Right ventricle myocardium inferior (tissue), 1 donor: Measurements from ENCODE around the gene EXOSC1. TPM values are rescaled to one million over a fixed set of nuclear protein-coding genes. Genes with fewer than 3 reads are reported as not detected.

ENCODE experiments used
- ATAC-seq: fragments of 200-7000 bp; cut with Tn5 transposase; one replicate; pipeline ENCODE4 v1.9.1; 2020; ENCODE audit warnings: mild to moderate bottlenecking, moderate library complexity
- DNase-seq: peaks from one replicate; pipeline ENCODE4 v3.0.0; 2021; ENCODE audit errors: missing footprints
- intact Hi-C: fragments of 100-400 bp; cut with DNase I; formaldehyde crosslinking; loops from one replicate; pipeline ENCODE4 v1.11.0; 2022
- total RNA-seq: library from RNA; stranded (reverse); fragmentation: NEBNext Ultra II Directional; extraction: Animal tissue kit (Norgen Biotek cat#: 25700); gene quantifications from one replicate; pipeline ENCODE4 v1.2.1, GENCODE V29; 2021
- donor health status: DM: no; HTN: yes; CAD: no; lungs with severe emphysema.

Gene EXOSC1
- total RNA-seq, 1 donor from 2014 or later = 18.2 TPM

DNA sequence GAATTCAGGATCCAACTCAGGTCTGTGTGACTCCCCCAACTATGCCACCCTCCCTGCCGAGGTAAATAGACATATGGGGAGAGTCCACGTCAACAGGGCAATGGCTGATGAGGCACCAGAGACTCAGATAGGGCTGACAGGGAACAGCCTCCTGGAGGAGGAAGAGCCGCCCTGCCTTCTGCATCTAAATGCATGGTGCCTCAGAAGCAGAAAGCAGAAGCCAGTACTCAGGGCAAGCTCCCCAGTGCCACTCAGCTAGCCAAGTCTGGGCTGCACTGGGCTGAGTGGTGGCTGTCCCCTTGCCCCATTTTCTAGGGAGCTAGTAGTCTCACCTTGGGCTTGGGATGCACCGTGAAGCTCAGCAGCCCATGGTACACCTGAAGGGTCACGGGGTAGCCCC, 55.7 kb downstream of the EXOSC1 start:
- ATAC-seq = no peak
- no peak for DNase-seq
- intact Hi-C loops = no loop called here

DNA sequence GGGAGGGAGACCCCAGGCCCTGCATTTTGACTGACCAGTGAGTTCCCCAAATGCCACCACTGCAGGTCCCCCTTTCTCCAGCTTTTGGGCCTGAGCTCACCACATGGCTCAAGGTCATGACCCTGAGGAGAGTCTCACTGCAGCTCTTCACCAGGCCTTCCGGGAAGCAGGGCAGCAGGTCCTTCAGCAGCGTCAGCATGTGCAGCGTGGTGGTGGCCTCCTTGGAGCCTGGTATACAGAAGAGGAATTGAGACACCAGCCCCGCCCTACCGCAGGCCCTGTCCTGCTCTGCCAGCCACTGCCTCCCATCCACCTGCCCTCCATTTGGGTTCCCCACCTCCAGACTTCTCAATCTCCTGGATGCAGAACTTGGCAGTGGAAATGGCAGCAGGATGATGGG, 57.7 kb downstream of the EXOSC1 start:
- DNase-seq = peak; percentile 75
- ATAC-seq = no peak
- intact Hi-C loops = no loop called here

Other genes starting within 250 kb of the EXOSC1 start
- gene ARHGAP19, start 153.4 kb downstream of the EXOSC1 start, total RNA-seq = 5.6 TPM
- gene FRAT1, start 126.7 kb downstream of the EXOSC1 start, total RNA-seq = 5.4 TPM
- 9.1 TPM for gene FRAT2, start 111.3 kb downstream of the EXOSC1 start, total RNA-seq
- 13.8 TPM for gene RRP12, start 44.7 kb downstream of the EXOSC1 start, total RNA-seq
- gene PGAM1, start 19.8 kb downstream of the EXOSC1 start, total RNA-seq = 220 TPM
- gene ZDHHC16, start 169 bp upstream of the EXOSC1 start, total RNA-seq = 19.1 TPM
- gene MMS19, start 52.4 kb upstream of the EXOSC1 start, total RNA-seq = 37.7 TPM
- gene UBTD1, start 52.9 kb upstream of the EXOSC1 start, total RNA-seq = 26.6 TPM
- 418 TPM for gene ANKRD2, start 126.8 kb upstream of the EXOSC1 start, total RNA-seq
- gene HOGA1, start 138.4 kb upstream of the EXOSC1 start, total RNA-seq = 15.6 TPM
- 0.97 TPM for gene C10orf62, start 143.7 kb upstream of the EXOSC1 start, total RNA-seq
- gene MORN4, start 187.5 kb upstream of the EXOSC1 start, total RNA-seq = 8.0 TPM
- 11.0 TPM for gene PI4K2A, start 194.7 kb upstream of the EXOSC1 start, total RNA-seq
- gene AVPI1, start 241.2 kb upstream of the EXOSC1 start, total RNA-seq = 8.7 TPM